H1 (cell line): ENCODE data around the gene DNAH12. TPM values are rescaled to one million over a fixed set of nuclear protein-coding genes. Genes with fewer than 3 reads are reported as not detected.

ENCODE experiments used
- CTCF ChIA-PET: fragments of 300-600 bp; sonication (Branson Sonifier 250); formaldehyde crosslinking; loops from one replicate; lab custom pipeline; 2021; ENCODE audit not compliant: partially characterized antibody; lab: Charles Lee
- POLR2A ChIA-PET: fragments of 300-600 bp; sonication (Branson Sonifier 250); formaldehyde crosslinking; loops from one replicate; lab custom pipeline; 2021; ENCODE audit warnings: inconsistent platforms; ENCODE audit not compliant: partially characterized antibody; lab: Charles Lee
- DNase-seq, 2 experiments: peaks; one replicate each; pipeline versions ENCODE4 v3.0.0 to v3.0.0-alpha.2; 2010 to 2022; ENCODE audit warnings: low spot score in 2 of 2, low read depth in 1 of 2, mixed read lengths in 1 of 2
- FAIRE-seq: peaks from 2 replicates; lab custom pipeline; 2011; peaks lifted over from hg19 to GRCh38; lab: Jason Lieb, UNC
- H2AFZ ChIP-seq: 2 replicates; pipeline ENCODE4 v1.8.1; 2012; ENCODE audit warnings: low read length, inconsistent platforms
- H2AK5ac ChIP-seq: 2 replicates; pipeline ENCODE4 v1.6.1; 2013; ENCODE audit warnings: low read depth, low read length
- H2BK120ac ChIP-seq: replicated peaks from 2 replicates; pipeline ENCODE3; 2013; ENCODE audit warnings: low read depth, low read length, inconsistent platforms
- H2BK12ac ChIP-seq: 2 replicates; pipeline ENCODE4 v1.6.1; 2013; ENCODE audit warnings: low read depth, low read length
- H2BK15ac ChIP-seq: 2 replicates; pipeline ENCODE4 v1.6.1; 2013; ENCODE audit warnings: low read length
- H2BK20ac ChIP-seq: 2 replicates; pipeline ENCODE4 v1.6.1; 2013; ENCODE audit warnings: low read length
- H2BK5ac ChIP-seq: 2 replicates; pipeline ENCODE4 v1.6.1; 2013; ENCODE audit warnings: low read depth, low read length
- H3K14ac ChIP-seq: 2 replicates; pipeline ENCODE4 v1.6.1; 2013; ENCODE audit warnings: inconsistent platforms; ENCODE audit not compliant: insufficient read length
- H3K18ac ChIP-seq: 2 replicates; pipeline ENCODE4 v1.6.1; 2013; ENCODE audit warnings: low read length; ENCODE audit errors: extremely low read depth
- H3K23ac ChIP-seq: 2 replicates; pipeline ENCODE4 v1.6.1; 2013; ENCODE audit warnings: inconsistent platforms; ENCODE audit not compliant: insufficient read length
- H3K23me2 ChIP-seq: 2 replicates; pipeline ENCODE4 v1.6.1; 2013; ENCODE audit warnings: low read depth, low read length
- H3K27ac ChIP-seq: 2 replicates; pipeline ENCODE4 v1.6.1; 2011; ENCODE audit warnings: low read depth, low read length, inconsistent platforms
- H3K27me3 ChIP-seq, 4 experiments: replicated peaks in 1 of 4; 1 replicate in 1 of 4; 2 replicates in 3 of 4; pipeline versions ENCODE4 v1.6.1 to v1.8.1; 2011 to 2013; ENCODE audit warnings: low read length in 3 of 4, mild to moderate bottlenecking in 3 of 4, inconsistent platforms in 2 of 4, mixed read lengths in 2 of 4, moderate library complexity in 1 of 4; ENCODE audit not compliant: control insufficient read depth in 3 of 4, insufficient read depth in 3 of 4; ENCODE audit errors: extremely low read depth in 1 of 4
- H3K36me3 ChIP-seq, 4 experiments: 2 replicates each; pipeline versions ENCODE4 v1.6.1 to v1.8.1; 2011 to 2013; ENCODE audit warnings: mild to moderate bottlenecking in 4 of 4, low read length in 3 of 4, moderate library complexity in 2 of 4, control low read depth in 1 of 4, inconsistent platforms in 1 of 4; ENCODE audit not compliant: insufficient read depth in 4 of 4, control insufficient read depth in 2 of 4
- H3K4ac ChIP-seq: replicated peaks from 2 replicates; pipeline ENCODE3; 2013; ENCODE audit warnings: low read length, low read depth, mixed read lengths, inconsistent platforms; ENCODE audit not compliant: insufficient read length
- H3K4me1 ChIP-seq, 4 experiments: replicated peaks in 1 of 4; 1 replicate in 1 of 4; 2 replicates in 3 of 4; pipeline versions ENCODE4 v1.6.1 to v1.8.1; 2011 to 2013; ENCODE audit warnings: low read length in 3 of 4, inconsistent platforms in 2 of 4, mixed read lengths in 1 of 4; ENCODE audit not compliant: insufficient read depth in 4 of 4, control insufficient read depth in 3 of 4
- H3K4me2 ChIP-seq, 2 experiments: 2 replicates each; pipeline versions ENCODE4 v1.6.1 to v1.8.1; 2011 to 2013; ENCODE audit warnings: low read depth in 2 of 2, low read length in 2 of 2, control low read depth in 1 of 2, inconsistent platforms in 1 of 2, mild to moderate bottlenecking in 1 of 2; ENCODE audit not compliant: insufficient read depth in 1 of 2
- H3K4me3 ChIP-seq, 4 experiments: fragments of 200-600, 300-600 bp in 1 of 4; sonication (generic), shearing (Covaris generic), sonication (Bioruptor Twin) in 1 of 4; 2 replicates each; pipeline versions ENCODE4 v1.5.1 to v1.8.1; 2011 to 2016; ENCODE audit warnings: low read length in 4 of 4, low read depth in 3 of 4, control low read depth in 2 of 4, inconsistent platforms in 2 of 4, mild to moderate bottlenecking in 2 of 4, mixed read lengths in 1 of 4, moderate library complexity in 1 of 4; ENCODE audit not compliant: insufficient read depth in 2 of 4; ENCODE audit errors: extremely low read depth in 1 of 4
- H3K56ac ChIP-seq: replicated peaks from 2 replicates; pipeline ENCODE3; 2013; ENCODE audit warnings: low read depth, mild to moderate bottlenecking, mixed read lengths, low read length, inconsistent platforms; ENCODE audit not compliant: insufficient read length
- H3K79me1 ChIP-seq: 2 replicates; pipeline ENCODE4 v1.6.1; 2013; ENCODE audit warnings: low read depth, low read length, control low read depth
- H3K79me2 ChIP-seq, 2 experiments: 2 replicates each; pipeline versions ENCODE4 v1.6.1 to v1.8.1; 2012 to 2013; ENCODE audit warnings: low read length in 2 of 2, mild to moderate bottlenecking in 2 of 2, inconsistent platforms in 1 of 2; ENCODE audit not compliant: insufficient read depth in 2 of 2, control insufficient read depth in 1 of 2
- H3K9ac ChIP-seq, 4 experiments: replicated peaks in 1 of 4; 1 replicate in 1 of 4; 2 replicates in 3 of 4; pipeline versions ENCODE4 v1.6.1 to v1.8.1; 2011 to 2013; ENCODE audit warnings: low read depth in 3 of 4, low read length in 3 of 4, control low read depth in 2 of 4, mild to moderate bottlenecking in 2 of 4, moderate library complexity in 2 of 4, inconsistent platforms in 1 of 4; ENCODE audit errors: extremely low read depth in 1 of 4
- H3K9me3 ChIP-seq, 2 experiments: 2 replicates each; pipeline versions ENCODE4 v1.6.1 to v1.8.1; 2012 to 2013; ENCODE audit warnings: mild to moderate bottlenecking in 2 of 2, moderate library complexity in 2 of 2, control low read depth in 1 of 2, inconsistent platforms in 1 of 2, low read depth in 1 of 2, low read length in 1 of 2, mixed read lengths in 1 of 2; ENCODE audit not compliant: insufficient read depth in 2 of 2
- H4K20me1 ChIP-seq, 2 experiments: replicated peaks in 1 of 2; 2 replicates each; pipeline versions ENCODE3 to v1.8.1; 2011 to 2013; ENCODE audit warnings: inconsistent platforms in 2 of 2, low read length in 2 of 2, mild to moderate bottlenecking in 1 of 2; ENCODE audit not compliant: insufficient read depth in 2 of 2, control insufficient read depth in 1 of 2
- H4K5ac ChIP-seq: 2 replicates; pipeline ENCODE4 v1.6.1; 2013; ENCODE audit warnings: low read length, low read depth, mixed read lengths, inconsistent platforms; ENCODE audit not compliant: insufficient read length
- H4K8ac ChIP-seq: 2 replicates; pipeline ENCODE4 v1.8.0; 2013; ENCODE audit warnings: mild to moderate bottlenecking, moderate library complexity, low read length, inconsistent platforms; ENCODE audit not compliant: insufficient read depth; ENCODE audit errors: extremely low read depth
- H4K91ac ChIP-seq: replicated peaks from 2 replicates; pipeline ENCODE3; 2013; ENCODE audit warnings: low read length, mixed read lengths, inconsistent platforms; ENCODE audit not compliant: insufficient read length
- BCL11A ChIP-seq, 2 experiments: IDR thresholded peaks; one replicate each; pipeline ENCODE4 v1.6.1; 2011; ENCODE audit warnings: low read depth in 2 of 2, low read length in 2 of 2, mild to moderate bottlenecking in 2 of 2
- CBX5 ChIP-seq: fragments of 300-800, 300-1000 bp; sonication (generic); IDR thresholded peaks from 2 replicates; pipeline ENCODE4 v1.7.1; 2016; ENCODE audit warnings: antibody characterized with exemption, low read length, low read depth
- CBX8 ChIP-seq: fragments of 300-800, 300-1000 bp; sonication (generic); IDR thresholded peaks from 2 replicates; pipeline ENCODE4 v1.7.1; 2016; ENCODE audit warnings: low read depth, low read length, borderline replicate concordance
- CREB1 ChIP-seq: IDR thresholded peaks from 2 replicates; pipeline ENCODE4 v1.6.1; 2012; ENCODE audit warnings: inconsistent platforms
- E2F6 ChIP-seq: IDR thresholded peaks from 2 replicates; pipeline ENCODE4 v1.6.1; 2012; ENCODE audit warnings: inconsistent platforms
- HDAC2 ChIP-seq, 2 experiments: fragments of 300-600 bp in 1 of 2; sonication (generic) in 1 of 2; IDR thresholded peaks; 2 replicates each; pipeline ENCODE4 v1.6.1; 2011 to 2012; ENCODE audit warnings: low read depth in 2 of 2, low read length in 2 of 2, mild to moderate bottlenecking in 2 of 2, moderate library complexity in 2 of 2, borderline replicate concordance in 1 of 2, inconsistent platforms in 1 of 2
- HDAC6 ChIP-seq: IDR thresholded peaks from one replicate; pipeline ENCODE4 v1.7.1; 2012; ENCODE audit warnings: low read depth, mild to moderate bottlenecking, inconsistent platforms, low read length, moderate library complexity
- KDM5A ChIP-seq: fragments of 200-600 bp; IDR thresholded peaks from 2 replicates; pipeline ENCODE4 v1.7.1; 2012; ENCODE audit warnings: mild to moderate bottlenecking, low read length, inconsistent platforms, mixed read lengths
- NRF1 ChIP-seq: IDR thresholded peaks from 2 replicates; pipeline ENCODE4 v1.6.1; 2011; ENCODE audit warnings: mild to moderate bottlenecking, low read depth, low read length, improper control_type of control experiment
- POLR2A ChIP-seq, 2 experiments: IDR thresholded peaks; 1 replicate in 1 of 2; 2 replicates in 1 of 2; pipeline ENCODE4 v1.6.1; 2011; ENCODE audit warnings: low read depth in 2 of 2, low read length in 2 of 2, mild to moderate bottlenecking in 2 of 2; ENCODE audit errors: control extremely low read depth in 1 of 2
- SUZ12 ChIP-seq: fragments of 200-600 bp; sonication (generic); IDR thresholded peaks from 2 replicates; pipeline ENCODE4 v1.6.1; 2012; ENCODE audit warnings: mild to moderate bottlenecking, inconsistent platforms, low read length, moderate library complexity, mixed read lengths
- TAF7 ChIP-seq: optimal IDR thresholded peaks from 2 replicates; pipeline ENCODE3; 2011; ENCODE audit warnings: low read depth, mild to moderate bottlenecking, inconsistent platforms, low read length, moderate library complexity, borderline replicate concordance
- WGBS, 2 experiments: shearing (Covaris generic) in 1 of 2; methylation state at CpG; one replicate each; pipeline versions ENCODE4 v1.1.6 to v1.1.7; 2013 to 2015; ENCODE audit warnings: low lambda C conversion rate in 2 of 2, mixed read lengths in 2 of 2, inconsistent platforms in 1 of 2, low coverage in 1 of 2, missing lambda C conversion rate in 1 of 2; ENCODE audit not compliant: insufficient replicate concordance in 2 of 2, insufficient coverage in 1 of 2, insufficient read length in 1 of 2; ENCODE audit errors: extremely low coverage in 1 of 2, missing lambda C conversion rate in 1 of 2; 5-methylcytosine and 5-hydroxymethylcytosine counted together
- polyA plus RNA-seq, 7 experiments: library from polyadenylated mRNA; depleted of rRNA in 3 of 7; stranded (reverse) in 5 of 7; unstranded in 2 of 7; fragments of >200 nt in 5 of 7; fragments of 200-250 nt in 2 of 7; gene quantifications; 1 replicate in 5 of 7; 2 replicates in 1 of 7; 4 replicates in 1 of 7; pipeline versions ENCODE4 v1.2.1 to v1.2.3, GENCODE V29; 2011 to 2013; ENCODE audit warnings: missing spikeins in 2 of 7, mixed read lengths in 2 of 7
- total RNA-seq: library from RNA; stranded (reverse); fragmentation: NEBNext Ultra II Directional; extraction: Animal tissue kit (Norgen Biotek cat#: 25700); gene quantifications from 2 replicates; pipeline ENCODE4 v1.2.1, GENCODE V29; 2021

Gene DNAH12
- total and polyA plus RNA-seq, 2 of the 8 experiments (the other 6 are each of a cell fraction or from before 2014, with no cell fraction given) = not detected

GRCh38 chr3:57354768-57355167 is 189.4 kb downstream of the DNAH12 start:
- Histone ChIP-seq H3K79me1 (no peaks in the 10 kb centered on the region), H2BK120ac (no peak overlapping the region), H3K4me1 (no peaks in the 10 kb centered on the region), H2BK5ac (no peak overlapping the region), H4K5ac (no peak overlapping the region), H3K4me2 (no peak overlapping the region), H2BK12ac (no peak overlapping the region), H3K27ac (no peak overlapping the region), H3K9ac (no peak overlapping the region), H4K8ac (no peak overlapping the region), H3K9me3 (no peaks in the 10 kb centered on the region), H2BK20ac (no peak overlapping the region), H3K4ac (no peak overlapping the region), H3K79me2 (no peaks in the 10 kb centered on the region), H4K20me1 (no peaks in the 10 kb centered on the region), H2AFZ (no peak overlapping the region), H3K23ac (no peak overlapping the region), H3K18ac (no peak overlapping the region), H3K36me3 (no peaks in the 10 kb centered on the region), H3K56ac (no peak overlapping the region), H2BK15ac (no peak overlapping the region), H2AK5ac (no peak overlapping the region), H3K23me2 (no peaks in the 10 kb centered on the region), H3K14ac (no peak overlapping the region), H3K27me3 (no peaks in the 10 kb centered on the region), H4K91ac (no peak overlapping the region), H3K4me3 (no peak overlapping the region)
- TF ChIP-seq TAF7 = no peak
- no peak for TF ChIP-seq E2F6
- no peak for TF ChIP-seq HDAC2 (IDR thresholded peaks at IDR 0.05; ENCODE audit: borderline replicate concordance in 1 of 2, low read depth in 2 of 2, low read length in 2 of 2)
- no peak for TF ChIP-seq NRF1
- no peak for TF ChIP-seq CBX8
- TF ChIP-seq HDAC6 = no peak
- no peak for TF ChIP-seq KDM5A
- no peak for TF ChIP-seq CREB1
- no peak for TF ChIP-seq CBX5
- no peak for TF ChIP-seq BCL11A (IDR thresholded peaks at IDR 0.05; ENCODE audit: low read depth in 2 of 2, low read length in 2 of 2)
- TF ChIP-seq POLR2A (IDR thresholded peaks at IDR 0.05; ENCODE audit: control extremely low read depth in 1 of 2, low read depth in 2 of 2, low read length in 2 of 2) = no peak
- no peak for TF ChIP-seq SUZ12
- CTCF ChIA-PET = no interaction called here
- POLR2A ChIA-PET = no interaction called here
- no peak for DNase-seq
- 96% methylated on average over 1 of the region's 1 CpG; no CpG with 5 or more reads in 1 of the 2 experiments for WGBS, 2 experiments
- FAIRE-seq = no peak
